Parathyroid adenoma (tissue), 2 donors: ENCODE data around the gene ERC1.

ENCODE experiments used
- H2AFZ ChIP-seq: fragments of 300-600 bp; sonication (generic); one replicate; pipeline ENCODE4 v1.7.0; 2017; ENCODE audit warnings: antibody characterized with exemption, mild to moderate bottlenecking
- H3K27ac ChIP-seq: fragments of 300-600 bp; sonication (generic); one replicate; pipeline ENCODE4 v1.7.0; 2017
- H3K27me3 ChIP-seq: fragments of 300-600 bp; sonication (generic); one replicate; pipeline ENCODE4 v1.7.0; 2017; ENCODE audit warnings: low read length; ENCODE audit not compliant: control insufficient read depth, insufficient read depth
- H3K36me3 ChIP-seq: fragments of 300-600 bp; sonication (generic); one replicate; pipeline ENCODE4 v1.7.0; 2017; ENCODE audit warnings: low read length; ENCODE audit not compliant: control insufficient read depth, insufficient read depth
- H3K4me1 ChIP-seq: fragments of 300-600 bp; sonication (generic); one replicate; pipeline ENCODE4 v1.7.0; 2017; ENCODE audit warnings: control low read depth
- H3K4me2 ChIP-seq: fragments of 300-600 bp; sonication (generic); one replicate; pipeline ENCODE4 v1.7.0; 2017; ENCODE audit warnings: low read length
- H3K4me3 ChIP-seq: fragments of 300-600 bp; sonication (generic); one replicate; pipeline ENCODE4 v1.7.0; 2017; ENCODE audit warnings: low read depth, low read length
- H3K79me2 ChIP-seq: fragments of 300-600 bp; sonication (generic); one replicate; pipeline ENCODE4 v1.7.0; 2017; ENCODE audit warnings: control low read depth
- H3K9ac ChIP-seq: fragments of 300-600 bp; sonication (generic); one replicate; pipeline ENCODE4 v1.7.0; 2017; ENCODE audit warnings: mild to moderate bottlenecking
- H3K9me3 ChIP-seq: fragments of 300-600 bp; sonication (generic); one replicate; pipeline ENCODE4 v1.7.0; 2017; ENCODE audit warnings: low read length; ENCODE audit not compliant: control insufficient read depth
- CTCF ChIP-seq: fragments of 300-600 bp; sonication (generic); IDR thresholded peaks from one replicate; pipeline ENCODE4 v1.7.0; 2017; ENCODE audit warnings: antibody characterized with exemption, mild to moderate bottlenecking
- donor health status: primary hyperparathyroidism.

The ERC1 gene

GRCh38 chr12:1199700-1200099 lies 208.7 kb downstream of the ERC1 start:
- Histone ChIP-seq H3K36me3 (no peaks in the 10 kb centered on the region), H3K4me3 (no peak overlapping the region), H3K9me3 (no peaks in the 10 kb centered on the region), H3K27me3 (no peaks in the 10 kb centered on the region), H3K4me2 (no peak overlapping the region), H3K27ac (no peak overlapping the region), H3K9ac (no peak overlapping the region), H2AFZ (no peak overlapping the region), H3K79me2 (peaks cover 6% of the 10 kb centered on the region), H3K4me1 (peaks cover 25% of the 10 kb centered on the region)
- no peak for TF ChIP-seq CTCF

- no peak overlapping the region for H2AFZ ChIP-seq
- H3K4me1 ChIP-seq: peaks cover 25% of the 10 kb centered on the region
- no peaks in the 10 kb centered on the region for H3K9me3 ChIP-seq
- no peak for TF ChIP-seq CTCF
- peaks cover 6% of the 10 kb centered on the region for H3K79me2 ChIP-seq
- H3K9ac ChIP-seq: no peak overlapping the region
- H3K27me3 ChIP-seq: no peaks in the 10 kb centered on the region
- H3K4me2 ChIP-seq: no peak overlapping the region
- no peak overlapping the region for H3K27ac ChIP-seq
- no peak overlapping the region for H3K4me3 ChIP-seq
- no peaks in the 10 kb centered on the region for H3K36me3 ChIP-seq
These were observed 210.0 kb downstream of the ERC1 start for GRCh38 chr12:1201030-1201429.

- H3K36me3 ChIP-seq: no peaks in the 10 kb centered on the region
- H3K4me1 ChIP-seq: peaks cover 25% of the 10 kb centered on the region
- TF ChIP-seq CTCF: no peak
- no peak overlapping the region for H3K4me3 ChIP-seq
- H3K4me2 ChIP-seq: no peak overlapping the region
- H3K27me3 ChIP-seq: no peaks in the 10 kb centered on the region
- peak overlapping the region; percentile 6 for H3K27ac ChIP-seq
- no peaks in the 10 kb centered on the region for H3K9me3 ChIP-seq
- H2AFZ ChIP-seq: no peak overlapping the region
- no peak overlapping the region for H3K9ac ChIP-seq
- peaks cover 6% of the 10 kb centered on the region for H3K79me2 ChIP-seq
These were observed 210.9 kb downstream of the ERC1 start for GRCh38 chr12:1201886-1202285.

GRCh38 chr12:1203735-1204019 lies 212.7 kb downstream of the ERC1 start:
- no peak for TF ChIP-seq CTCF
- H3K4me2 ChIP-seq: no peak overlapping the region
- no peak overlapping the region for H2AFZ ChIP-seq
- H3K9ac ChIP-seq: no peak overlapping the region
- H3K9me3 ChIP-seq: no peaks in the 10 kb centered on the region
- H3K4me3 ChIP-seq: no peak overlapping the region
- no peaks in the 10 kb centered on the region for H3K36me3 ChIP-seq
- peaks cover 25% of the 10 kb centered on the region for H3K4me1 ChIP-seq
- no peaks in the 10 kb centered on the region for H3K27me3 ChIP-seq
- H3K27ac ChIP-seq: peak overlapping the region; percentile 78
- peaks cover under 1% of the 10 kb centered on the region for H3K79me2 ChIP-seq

- Histone ChIP-seq H3K9ac (no peak overlapping the region), H3K9me3 (no peaks in the 10 kb centered on the region), H3K79me2 (no peaks in the 10 kb centered on the region), H3K4me1 (peaks cover 25% of the 10 kb centered on the region), H3K27me3 (no peaks in the 10 kb centered on the region), H2AFZ (peak overlapping the region; percentile 55), H3K4me3 (peak overlapping the region; percentile 30), H3K36me3 (no peaks in the 10 kb centered on the region), H3K27ac (peak overlapping the region; percentile 78), H3K4me2 (peak overlapping the region; percentile 34)
- TF ChIP-seq CTCF: no peak
These were observed 213.6 kb downstream of the ERC1 start for GRCh38 chr12:1204581-1205121.
